GM12875 (cell line): ENCODE data around the gene DPH6.
"Not testable (repeated sequence)": the region's sequence is repeated elsewhere in the genome, so short reads cannot be mapped to it uniquely, and the experiment has no call there.

ENCODE experiments used
- H3K4me3 ChIP-seq: one replicate; pipeline ENCODE4 v1.5.1; 2011; ENCODE audit warnings: low read depth, low read length, control low read depth
- CTCF ChIP-seq: IDR thresholded peaks from 2 replicates; pipeline ENCODE4 v1.5.1; 2011; ENCODE audit warnings: low read depth, mild to moderate bottlenecking, control low read depth, inconsistent platforms, low read length, moderate library complexity, borderline replicate concordance; ENCODE audit not compliant: insufficient read depth

Gene DPH6

DNA sequence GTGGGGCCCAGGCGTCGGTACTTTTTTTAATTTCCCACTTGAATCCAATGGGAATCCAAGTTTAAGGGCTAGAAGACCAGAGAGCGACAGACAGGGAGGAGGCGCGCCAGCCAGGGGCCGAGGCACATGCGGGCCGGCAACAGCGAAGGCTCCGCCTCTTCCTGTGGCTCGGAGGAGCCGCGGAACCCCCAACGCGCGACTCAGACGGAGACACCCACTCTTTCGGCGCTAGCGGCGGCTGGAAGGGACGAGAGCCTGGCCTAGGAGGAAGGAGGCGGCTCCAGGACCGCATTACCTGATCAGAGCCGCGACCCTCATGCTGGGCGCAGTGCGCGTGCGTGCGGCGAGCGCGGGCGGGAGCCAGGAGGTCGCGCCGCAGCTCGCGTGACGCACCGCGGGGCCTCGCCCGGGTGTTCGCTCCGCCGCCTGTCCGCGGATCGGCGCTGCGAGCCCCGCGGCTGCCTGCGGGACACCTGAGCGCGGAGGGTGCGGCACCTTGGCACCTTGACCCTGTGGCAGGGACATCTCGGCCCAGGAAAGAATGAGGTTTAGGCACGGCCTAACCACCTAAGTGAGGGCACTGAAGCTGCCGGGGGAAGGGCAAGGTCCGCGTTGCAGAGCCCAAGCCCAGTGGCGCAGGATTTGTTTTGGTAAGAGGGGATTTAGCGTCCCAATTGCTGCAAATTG, at the start of gene DPH6:
Gene DPH6 (minus strand): TSS at position 342 of the 687 bp plus-strand sequence. CDS start 24 bp downstream, at position 318.
- H3K4me3 ChIP-seq = peak within 1 kb of the TSS; percentile 82
- no peak for TF ChIP-seq CTCF

GRCh38 chr15:35595656-35596055, 49.7 kb upstream of the DPH6 start:
- no peak for TF ChIP-seq CTCF
- H3K4me3 ChIP-seq = no peak overlapping the region

- not testable (repeated sequence) for H3K4me3 ChIP-seq
These were observed 46.0 kb upstream of the DPH6 start for GRCh38 chr15:35591987-35592386.

- H3K4me3 ChIP-seq = no peak overlapping the region
- TF ChIP-seq CTCF = no peak
These were observed 38.0 kb upstream of the DPH6 start for GRCh38 chr15:35583863-35584528.

DNA sequence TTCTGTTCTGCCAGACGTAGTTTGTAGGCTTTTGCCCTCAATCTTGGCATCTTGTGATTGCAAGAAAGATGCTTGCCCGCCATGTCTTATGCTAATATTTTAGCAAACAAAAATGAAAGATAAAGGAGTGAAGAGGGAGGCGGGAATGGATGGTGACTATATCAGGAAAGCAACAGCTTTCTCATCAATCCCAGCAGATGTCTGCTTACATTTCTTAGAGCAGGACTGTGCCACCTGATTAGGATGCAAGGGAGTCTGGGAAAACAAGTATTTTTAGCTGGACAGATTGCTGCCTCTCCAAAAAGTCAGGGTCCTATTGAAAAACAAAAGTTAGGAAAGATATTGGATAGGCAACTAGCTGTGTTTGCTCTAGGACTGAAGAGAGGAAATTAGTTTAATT, 34.6 kb upstream of the DPH6 start:
- TF ChIP-seq CTCF = no peak
- no peak overlapping the region for H3K4me3 ChIP-seq

- H3K4me3 ChIP-seq = no peak overlapping the region
- TF ChIP-seq CTCF = no peak
These were observed 21.4 kb upstream of the DPH6 start for GRCh38 chr15:35567392-35567791.

DNA sequence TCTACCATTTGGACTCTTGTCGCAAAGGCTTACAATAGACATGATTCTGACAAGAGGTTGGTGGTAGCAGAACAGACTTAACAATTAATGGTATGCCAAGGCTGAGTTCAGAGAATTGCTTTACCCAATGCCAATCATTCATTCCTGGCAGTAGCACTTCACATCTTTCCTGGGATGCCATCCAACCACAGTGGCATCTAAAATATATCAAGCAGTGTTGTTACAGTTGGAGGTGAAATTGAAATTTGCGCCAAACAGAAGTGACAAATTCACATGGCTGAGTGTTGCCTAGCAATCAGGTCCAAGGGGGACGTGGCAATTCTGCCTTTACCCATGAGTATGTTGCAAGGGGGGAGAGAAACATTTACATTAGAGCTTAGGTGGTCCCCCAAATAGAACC, 21.0 kb upstream of the DPH6 start:
- no peak overlapping the region for H3K4me3 ChIP-seq
- no peak for TF ChIP-seq CTCF
